ENCODE data around the gene GLT1D1. TPM values are rescaled to one million over a fixed set of nuclear protein-coding genes. Genes with fewer than 3 reads are reported as not detected.
"Not testable (repeated sequence)": the region's sequence is repeated elsewhere in the genome, so short reads cannot be mapped to it uniquely, and the experiment has no call there.

GLT1D1 gene
- total RNA-seq, 1 donor from 2014 or later: not detected

DNA sequence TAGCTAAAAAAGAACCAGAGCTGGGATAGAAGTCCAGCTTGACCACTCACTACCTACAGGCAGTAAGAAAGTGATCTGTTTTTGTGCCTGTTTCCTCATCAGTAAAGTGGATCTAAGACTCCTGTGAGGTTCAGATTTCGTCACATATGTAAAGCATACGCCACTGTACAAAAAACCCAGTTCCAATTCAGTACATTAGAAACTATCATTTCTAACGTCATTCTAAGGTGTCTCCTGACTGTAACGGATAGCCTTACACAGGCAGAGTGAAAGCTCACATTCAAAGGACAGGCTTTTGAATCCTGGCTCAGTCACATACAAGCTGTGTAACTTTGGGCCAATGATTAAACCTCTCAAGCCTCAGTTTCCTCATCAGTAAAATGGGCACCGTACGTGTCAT lies 33.0 kb upstream of the GLT1D1 start:
- no peak for DNase-seq (ENCODE audit: extremely low read depth, low read depth, low spot score)

DNA sequence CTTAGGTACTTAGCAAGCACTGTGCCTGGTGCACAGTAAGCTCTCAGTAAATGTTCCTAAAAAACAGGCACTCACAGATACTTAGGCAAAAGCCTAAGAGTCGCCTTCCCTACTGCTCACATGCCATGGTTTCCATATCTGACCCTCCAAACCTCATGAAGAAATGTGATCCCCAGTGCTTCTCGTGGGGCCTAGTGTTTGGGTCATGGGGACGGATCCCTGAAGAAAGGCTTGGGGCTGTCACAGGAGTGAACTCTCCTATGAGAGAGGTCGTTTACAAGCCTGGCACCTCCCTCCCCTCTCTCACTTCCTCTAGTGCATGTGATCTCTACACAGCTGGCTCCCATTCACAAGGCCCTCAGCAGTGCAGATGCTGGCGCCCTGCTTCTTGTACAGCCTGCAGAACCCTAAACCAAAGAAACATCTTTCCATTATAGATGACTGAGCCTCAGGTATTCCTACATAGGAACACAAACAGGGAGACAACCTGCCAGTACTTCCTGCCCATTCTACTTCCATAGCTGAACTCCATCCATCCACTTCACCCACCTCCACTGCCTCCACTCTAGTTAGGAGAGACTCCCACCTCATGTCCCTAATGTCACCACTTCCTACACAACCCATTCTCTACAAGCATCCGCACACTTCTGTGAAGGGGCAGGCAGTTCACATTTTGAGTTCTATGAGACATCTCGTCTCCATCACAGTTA lies 32.4 kb upstream of the GLT1D1 start:
- DNase-seq (ENCODE audit: extremely low read depth, low read depth, low spot score): no peak

DNA sequence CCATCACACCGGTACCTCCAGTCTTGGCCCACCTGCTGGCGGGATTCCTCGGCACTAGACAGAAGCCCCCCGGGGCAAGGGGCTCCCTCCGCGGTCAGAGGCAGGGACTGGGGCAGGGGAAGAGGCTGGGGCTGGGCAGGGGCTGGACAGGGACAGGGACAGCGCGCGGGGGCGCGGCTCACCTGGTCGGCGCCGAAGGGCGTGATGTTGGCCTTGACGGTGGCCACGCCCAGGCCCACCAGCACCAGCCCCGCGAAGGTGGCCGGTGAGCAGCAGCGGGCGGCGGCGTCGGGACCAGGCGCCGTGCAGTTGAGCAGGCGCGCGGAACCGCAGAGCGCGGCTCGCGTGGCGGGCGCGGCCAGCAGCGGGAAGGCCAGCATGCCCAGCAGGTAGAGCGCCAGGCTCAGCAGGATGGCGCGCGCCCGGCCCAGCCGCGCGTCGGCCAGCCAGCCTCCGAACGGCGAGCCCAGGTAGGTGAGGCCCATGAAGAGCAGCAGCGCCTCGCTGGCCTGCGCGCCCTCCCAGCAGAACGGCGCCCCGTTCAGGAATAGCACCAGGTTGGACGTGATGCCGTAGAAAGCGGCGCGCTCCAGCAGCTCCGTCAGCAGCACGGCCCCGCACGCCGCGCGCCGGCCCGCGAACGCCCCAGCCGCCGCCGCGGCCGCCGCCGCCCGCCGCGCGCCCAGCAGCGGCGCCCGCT lies 29.9 kb upstream of the GLT1D1 start:
- no peak for DNase-seq (ENCODE audit: extremely low read depth, low read depth, low spot score)

DNA sequence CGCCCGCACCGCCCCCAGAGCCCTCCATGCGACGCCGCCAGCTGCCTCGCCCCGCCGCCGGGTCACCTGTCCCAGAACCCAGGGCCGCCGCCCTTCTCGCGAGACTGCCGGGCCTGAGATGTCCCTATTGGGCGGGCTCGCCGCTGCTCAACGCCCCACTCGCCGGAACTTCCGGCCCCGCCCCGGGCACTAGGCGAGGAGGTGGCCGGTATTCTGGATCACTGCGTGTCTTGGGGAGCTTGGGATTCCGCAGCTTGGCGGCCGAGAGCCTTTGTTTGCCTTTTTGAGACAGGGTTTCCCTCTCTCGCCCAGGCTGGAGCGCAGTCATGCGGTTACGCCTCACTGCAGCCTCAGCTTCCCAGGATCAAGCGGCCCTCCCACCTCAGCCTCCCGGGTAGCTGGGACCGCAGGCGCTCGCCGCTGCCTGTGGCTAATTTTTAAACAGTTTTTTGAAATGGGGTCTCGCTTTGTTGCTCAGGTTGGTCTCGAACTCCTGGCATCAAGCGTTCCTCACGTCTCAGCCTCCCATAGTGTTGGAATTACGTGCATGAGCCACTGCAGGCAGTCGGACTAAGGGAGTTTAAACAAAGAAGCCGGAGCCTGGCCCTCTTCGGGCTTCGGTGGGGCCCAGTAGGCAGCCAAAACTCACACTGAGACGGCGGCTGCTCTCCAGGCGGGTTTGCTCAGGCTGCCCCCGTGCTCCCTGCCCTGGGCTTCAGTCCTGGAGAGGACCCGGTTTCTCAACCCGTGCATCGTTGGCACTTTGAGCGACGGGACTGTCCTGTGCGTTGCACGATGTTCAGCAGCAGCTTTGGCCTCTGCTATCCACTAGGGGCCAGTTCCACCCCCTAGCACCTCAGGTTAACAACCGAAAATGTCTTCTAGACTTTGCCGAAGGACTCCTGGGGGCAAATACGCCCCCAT lies 29.1 kb upstream of the GLT1D1 start, which contains the start of gene SLC15A4:
Gene SLC15A4 (minus strand): TSS at position 43 of the 924 bp plus-strand sequence. CDS start 15 bp downstream, at position 28.
- DNase-seq (ENCODE audit: extremely low read depth, low read depth, low spot score): peak; percentile 12

DNA sequence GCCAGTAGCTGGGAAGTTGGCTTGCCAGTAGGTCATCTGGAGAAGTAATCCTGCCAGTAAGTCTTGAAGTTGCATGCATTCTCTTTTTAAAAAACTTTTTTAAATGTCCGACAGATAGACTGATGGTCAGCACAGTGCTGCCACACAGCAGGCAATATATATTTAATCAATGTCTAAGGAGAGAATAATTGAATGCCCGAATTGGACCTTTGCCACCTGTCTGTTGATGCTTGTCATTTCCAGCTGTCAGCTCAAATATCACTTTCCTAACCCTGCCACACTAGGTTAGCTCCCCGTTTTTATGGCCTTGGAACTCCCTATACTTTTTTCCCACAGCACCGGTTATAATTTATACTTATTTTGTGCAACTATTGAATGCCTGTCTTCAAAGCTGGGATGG lies 27.4 kb upstream of the GLT1D1 start:
- DNase-seq (ENCODE audit: extremely low read depth, low read depth, low spot score): no peak

DNA sequence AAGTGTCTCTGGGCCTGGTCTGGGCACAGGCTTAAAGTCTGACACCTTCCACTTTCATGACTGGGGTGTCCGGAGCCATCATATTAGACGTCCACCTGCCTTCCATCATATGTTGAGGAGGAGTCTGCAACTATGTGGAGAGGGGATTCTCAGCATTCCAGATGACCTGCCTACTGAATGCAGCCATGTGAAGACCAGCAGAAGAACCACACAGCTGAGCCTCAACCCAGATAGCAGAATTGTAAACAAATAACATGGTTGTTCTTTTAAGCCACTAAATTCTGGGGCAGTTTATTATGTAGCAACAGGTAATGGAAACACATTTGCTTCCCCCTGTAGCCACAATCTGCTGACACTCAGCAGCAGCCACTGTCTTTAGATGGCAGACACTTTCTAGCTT lies 25.6 kb upstream of the GLT1D1 start:
- no peak for DNase-seq (ENCODE audit: extremely low read depth, low read depth, low spot score)

DNA sequence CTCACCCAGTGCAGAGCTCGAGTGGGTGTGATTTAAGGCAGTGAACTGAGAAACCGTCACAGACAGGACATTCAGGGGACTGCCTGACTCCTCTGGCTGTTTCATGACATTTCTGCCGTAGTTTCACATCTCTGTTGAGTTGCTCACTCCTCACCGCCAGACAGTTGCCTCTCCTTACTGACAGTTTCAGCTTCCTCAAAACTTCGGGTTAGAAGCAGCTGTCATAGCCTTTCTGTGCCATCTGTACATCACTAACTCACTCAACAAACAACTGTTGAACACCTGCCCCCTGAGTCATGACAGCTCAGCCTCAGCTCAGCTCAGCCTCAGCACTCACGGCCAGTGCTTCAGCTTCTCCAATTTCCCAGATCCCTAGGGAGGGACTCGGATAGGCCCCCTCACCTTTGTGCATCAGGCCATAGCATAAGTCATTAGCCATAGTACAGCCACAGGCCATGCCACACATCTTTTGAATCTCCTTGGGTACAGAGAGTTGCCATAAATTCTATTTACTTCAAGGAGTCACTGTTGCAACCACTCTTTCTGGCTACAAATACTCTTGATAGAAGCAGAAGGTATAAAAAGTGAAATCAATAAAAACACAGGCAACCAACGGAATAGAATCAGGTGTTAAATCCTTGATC lies 23.3 kb upstream of the GLT1D1 start:
- no peak for DNase-seq (ENCODE audit: extremely low read depth, low read depth, low spot score)

DNA sequence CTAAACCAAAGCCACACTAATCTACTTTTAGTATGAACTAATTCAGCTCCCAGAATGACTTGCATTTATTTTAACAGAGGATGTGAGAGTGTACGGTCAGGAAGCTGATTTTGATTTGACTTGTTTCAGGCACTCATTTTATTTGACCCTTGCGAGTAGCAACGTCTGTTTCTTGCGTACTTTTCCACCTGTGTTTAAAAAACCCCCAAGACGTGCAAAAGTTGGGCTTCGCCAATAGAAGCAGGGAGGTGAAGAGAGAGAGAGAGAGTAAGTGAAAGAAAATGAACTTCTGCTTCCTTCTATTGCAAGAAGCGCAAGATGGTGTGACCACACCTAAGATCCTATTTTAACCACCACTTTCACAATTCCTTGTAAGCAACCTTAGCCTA lies 22.8 kb upstream of the GLT1D1 start:
- DNase-seq (ENCODE audit: extremely low read depth, low read depth, low spot score): no peak

DNA sequence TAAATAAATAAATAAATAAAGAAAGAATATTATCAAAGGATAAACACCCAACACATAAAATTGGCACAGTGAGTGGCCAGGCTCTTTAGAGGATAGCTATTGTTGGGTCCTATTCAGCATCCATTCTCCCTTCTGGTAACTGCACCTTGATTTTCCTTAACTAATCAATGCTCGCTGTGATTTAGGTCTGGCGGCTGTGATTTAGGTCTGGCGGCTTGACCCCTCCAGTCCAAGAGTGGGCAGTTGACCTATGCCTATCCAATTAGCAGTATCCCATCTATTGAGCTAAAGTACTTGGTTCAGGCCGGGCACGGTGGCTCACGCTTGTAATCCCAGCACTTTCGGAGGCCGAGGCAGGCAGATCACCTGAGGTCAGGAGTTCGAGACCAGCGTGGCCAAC lies 19.9 kb upstream of the GLT1D1 start:
- no peak for DNase-seq (ENCODE audit: extremely low read depth, low read depth, low spot score)

DNA sequence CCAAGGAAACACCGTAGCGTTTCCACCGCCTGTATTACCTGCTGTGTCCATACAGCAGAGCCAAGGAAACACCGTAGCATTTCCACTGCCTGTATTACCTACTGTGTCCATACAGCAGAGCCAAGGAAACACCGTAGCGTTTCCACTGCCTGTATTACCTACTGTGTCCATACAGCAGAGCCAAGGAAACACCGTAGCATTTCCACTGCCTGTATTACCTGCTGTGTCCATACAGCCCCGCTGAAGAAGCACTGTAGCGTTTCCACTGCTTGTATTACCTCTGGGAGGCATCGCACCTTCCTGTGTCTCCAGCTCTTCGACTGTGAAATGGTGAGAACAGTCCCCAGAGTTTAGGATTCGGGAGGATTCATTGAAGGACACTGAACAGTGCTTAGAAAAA lies 13.4 kb upstream of the GLT1D1 start:
- DNase-seq (ENCODE audit: extremely low read depth, low read depth, low spot score): not testable (repeated sequence)

DNA sequence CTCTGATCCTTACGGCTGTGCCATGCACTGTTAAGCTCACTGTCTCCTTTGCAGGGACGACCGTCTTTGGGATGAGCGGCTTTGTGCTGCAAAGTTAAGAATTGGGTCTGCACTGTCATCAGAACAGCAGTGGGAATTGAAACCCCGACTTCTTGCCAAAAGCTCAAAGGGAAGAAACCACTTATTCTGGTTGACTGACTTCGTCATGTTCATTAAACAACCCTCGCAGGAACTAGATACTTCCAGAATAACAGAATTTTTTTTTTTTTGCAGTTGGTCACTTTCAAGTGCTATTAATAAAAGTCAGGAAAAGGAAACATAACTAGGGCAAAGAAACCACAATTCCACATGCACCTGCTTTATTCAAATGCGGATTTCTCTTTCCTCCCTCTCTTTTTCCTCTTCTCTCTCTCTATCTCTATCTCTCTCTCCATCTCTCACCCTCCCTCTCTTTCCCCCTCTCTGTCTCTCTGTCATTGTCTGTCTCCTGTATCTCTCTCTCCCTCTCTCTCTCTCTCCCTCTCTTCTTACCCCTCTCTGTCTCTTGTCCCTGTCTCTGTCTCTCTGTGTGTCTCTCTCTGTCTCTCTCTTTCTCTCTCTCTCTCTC lies 12.3 kb upstream of the GLT1D1 start:
- no peak for DNase-seq (ENCODE audit: extremely low read depth, low read depth, low spot score)

DNA sequence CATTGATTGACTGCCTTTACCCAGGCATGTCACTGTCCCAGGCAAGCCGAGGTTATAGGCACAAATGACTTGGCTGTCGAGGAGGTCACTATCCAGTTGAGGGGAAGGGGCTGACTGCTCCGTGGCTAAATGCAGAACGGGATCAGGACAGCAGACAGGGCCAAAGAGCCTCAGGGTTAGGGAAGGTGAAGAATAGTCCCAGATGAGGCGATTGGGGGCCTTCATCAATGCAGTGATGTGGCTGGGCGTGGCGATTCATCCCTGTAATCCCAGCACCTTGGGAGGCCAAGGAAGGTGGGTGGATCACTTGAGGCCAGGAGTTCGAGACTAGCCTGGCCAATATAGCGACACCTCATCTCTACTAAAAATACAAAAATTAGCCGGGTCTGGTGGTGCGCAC lies 10.7 kb upstream of the GLT1D1 start:
- DNase-seq (ENCODE audit: extremely low read depth, low read depth, low spot score): no peak

DNA sequence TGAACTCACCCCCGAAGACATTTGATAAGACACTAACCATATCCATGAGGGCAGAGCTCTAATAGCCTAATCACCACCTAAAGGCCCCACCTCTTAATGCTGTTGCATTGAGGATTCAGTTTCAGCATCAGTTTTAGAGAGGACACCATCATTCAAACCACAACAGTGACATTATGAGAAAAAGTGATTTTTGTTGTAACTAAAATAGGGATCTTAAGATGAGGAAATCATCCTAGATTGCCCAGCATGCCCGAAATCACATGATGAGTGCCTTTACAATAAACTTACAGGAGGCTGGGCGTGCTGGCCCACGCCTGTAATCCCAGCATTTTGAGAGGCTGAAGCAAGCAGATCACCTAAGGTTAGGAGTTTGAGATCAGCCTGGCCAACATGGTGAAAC lies 9.7 kb upstream of the GLT1D1 start:
- no peak for DNase-seq (ENCODE audit: extremely low read depth, low read depth, low spot score)

DNA sequence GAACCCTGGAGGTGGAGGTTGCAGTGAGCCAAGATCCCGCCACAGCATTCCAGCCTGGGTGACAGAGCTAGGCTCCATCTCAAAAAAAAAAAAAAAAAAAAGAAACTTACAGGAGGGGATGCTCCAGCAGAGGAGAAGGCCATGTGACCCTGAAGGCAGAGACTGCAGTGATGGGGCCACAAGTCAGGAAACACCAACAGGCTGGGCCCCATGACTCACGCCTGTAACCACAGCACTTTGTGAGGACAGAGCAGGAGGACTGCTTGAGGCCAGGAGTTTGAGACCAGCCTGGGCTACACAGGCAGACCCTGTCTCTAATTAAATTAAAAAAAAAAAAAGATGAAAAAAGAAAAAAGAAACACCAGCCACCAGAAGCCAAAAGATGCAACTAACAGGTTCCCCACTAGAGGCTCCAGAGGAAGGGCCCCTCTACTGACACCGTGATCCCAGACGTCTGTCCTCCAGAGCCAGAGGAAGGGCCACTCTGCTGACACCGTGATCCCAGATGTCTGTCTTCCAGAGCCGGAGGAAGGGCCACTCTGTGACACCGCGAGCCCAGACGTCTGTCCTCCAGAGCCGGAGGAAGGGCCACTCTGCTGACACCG lies 9.1 kb upstream of the GLT1D1 start:
- DNase-seq (ENCODE audit: extremely low read depth, low read depth, low spot score): no peak

DNA sequence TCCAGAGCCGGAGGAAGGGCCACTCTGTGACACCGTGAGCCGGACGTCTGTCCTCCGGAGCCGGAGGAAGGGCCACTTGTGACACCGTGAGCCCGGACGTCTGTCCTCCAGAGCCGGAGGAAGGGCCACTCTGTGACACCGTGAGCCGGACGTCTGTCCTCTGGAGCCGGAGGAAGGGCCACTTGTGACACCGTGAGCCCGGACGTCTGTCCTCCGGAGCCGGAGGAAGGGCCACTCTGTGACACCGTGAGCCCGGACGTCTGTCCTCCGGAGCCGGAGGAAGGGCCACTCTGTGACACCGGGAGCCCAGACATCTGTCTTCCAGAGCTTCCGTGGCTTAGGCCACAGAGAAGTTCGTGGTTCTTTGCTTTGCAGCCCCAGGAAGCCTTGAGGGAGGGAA lies 6.6 kb upstream of the GLT1D1 start:
- DNase-seq (ENCODE audit: extremely low read depth, low read depth, low spot score): not testable (repeated sequence)

DNA sequence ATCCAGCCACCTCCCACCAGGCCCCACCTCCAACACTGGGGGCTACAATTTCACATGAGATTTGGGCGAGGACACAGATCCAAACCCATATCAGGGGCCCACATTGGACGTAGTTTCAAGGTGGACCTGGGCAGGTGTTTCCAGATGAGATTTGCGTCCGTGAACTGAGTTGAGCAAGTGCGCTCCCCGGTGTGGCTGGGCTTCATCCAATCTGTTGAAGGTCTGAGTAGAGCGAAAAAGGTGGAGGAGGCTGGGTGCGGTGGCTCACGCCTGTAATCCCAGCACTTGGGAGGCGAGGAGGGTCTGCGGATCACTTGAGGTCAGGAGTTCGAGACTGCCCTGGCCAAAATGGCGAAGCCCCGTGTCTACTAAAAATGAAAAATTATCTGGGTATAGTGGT lies 4.9 kb upstream of the GLT1D1 start:
- DNase-seq (ENCODE audit: extremely low read depth, low read depth, low spot score): no peak

DNA sequence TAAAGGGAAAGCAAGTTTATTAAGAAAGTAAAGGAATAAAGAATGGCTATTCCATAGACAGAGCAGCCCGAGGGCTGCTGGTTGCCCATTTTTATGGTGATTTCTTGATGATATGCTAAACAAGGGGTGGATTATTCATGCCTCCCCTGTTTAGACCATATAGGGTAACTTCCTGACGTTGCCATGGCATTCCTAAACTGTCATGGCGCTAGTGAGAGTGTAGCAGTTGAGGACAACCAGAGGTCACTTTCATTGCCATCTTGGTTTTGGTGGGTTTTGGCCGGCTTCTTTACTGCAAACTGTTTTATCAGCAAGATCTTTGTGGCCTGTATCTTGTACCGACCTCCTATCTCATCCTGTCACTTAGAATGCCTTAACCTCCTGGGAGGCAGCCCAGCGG lies 3.5 kb upstream of the GLT1D1 start:
- DNase-seq (ENCODE audit: extremely low read depth, low read depth, low spot score): not testable (repeated sequence)

DNA sequence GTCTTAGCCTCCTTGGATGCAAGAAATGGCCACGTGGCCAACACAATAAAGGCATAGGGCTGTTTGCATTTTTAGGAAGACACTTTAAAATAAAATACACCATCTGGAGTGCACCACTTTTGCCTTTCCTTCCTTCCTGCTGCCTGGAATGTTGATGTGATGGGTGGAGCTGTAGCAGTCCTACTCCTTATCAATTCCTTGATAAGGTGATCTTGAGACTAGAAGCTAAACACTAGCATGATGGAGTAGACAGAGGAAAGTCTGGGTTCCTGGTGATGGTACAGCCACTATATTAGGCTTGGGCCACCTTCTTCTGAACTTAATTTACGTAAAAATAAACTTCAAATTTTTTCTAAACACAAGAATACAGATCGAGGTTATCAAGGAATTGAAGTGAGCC lies 2.9 kb upstream of the GLT1D1 start:
- DNase-seq (ENCODE audit: extremely low read depth, low read depth, low spot score): no peak

DNA sequence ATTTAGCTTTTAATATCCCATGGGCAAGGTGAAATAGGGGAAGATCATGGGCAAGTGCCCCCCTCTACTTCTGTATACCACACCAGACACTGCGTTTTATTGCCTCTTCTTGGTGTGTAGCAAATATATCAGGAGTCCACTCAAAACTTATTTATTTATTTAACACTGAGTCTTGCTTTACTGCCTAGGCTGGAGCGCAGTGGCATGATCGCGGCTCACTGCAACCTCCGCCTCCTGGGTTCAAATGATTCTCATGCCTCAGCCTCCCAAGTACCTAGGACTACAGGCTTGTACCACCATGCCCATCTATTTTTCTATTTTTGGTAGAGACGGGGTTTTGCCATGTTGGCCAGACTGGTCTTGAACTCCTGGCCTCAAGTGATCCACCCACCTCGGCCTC lies 1.8 kb upstream of the GLT1D1 start:
- not testable (repeated sequence) for DNase-seq (ENCODE audit: extremely low read depth, low read depth, low spot score)
